ENCODE measurements around the gene CDKN1C. TPM values are rescaled to one million over a fixed set of nuclear protein-coding genes. Genes with fewer than 3 reads are reported as not detected.

CDKN1C gene
- total RNA-seq, 1 donor from 2014 or later: 140 TPM

GRCh38 chr11:2924821-2925675 is 39.5 kb upstream of the CDKN1C start:
- Mint-ChIP-seq H3K4me3 (no peak overlapping the region), H3K4me1 (ENCODE audit: unreplicated experiment) (peaks cover 3% of the 10 kb centered on the region), H3K27ac (no peak overlapping the region), H3K9me3 (no peaks in the 10 kb centered on the region), H3K27me3 (peaks cover 30% of the 10 kb centered on the region), H3K36me3 (no peaks in the 10 kb centered on the region)
- DNase-seq (ENCODE audit: extremely low spot score, unreplicated experiment): no peak
- no peak for TF ChIP-seq CTCF (conservative IDR thresholded peaks at IDR 0.05)

GRCh38 chr11:2924381-2924780 is 38.8 kb upstream of the CDKN1C start:
- H3K4me3 Mint-ChIP-seq: no peak overlapping the region
- no peak for DNase-seq (ENCODE audit: extremely low spot score, unreplicated experiment)
- peaks cover 27% of the 10 kb centered on the region for H3K27me3 Mint-ChIP-seq
- peaks cover 3% of the 10 kb centered on the region for H3K4me1 Mint-ChIP-seq (ENCODE audit: unreplicated experiment)
- TF ChIP-seq CTCF (conservative IDR thresholded peaks at IDR 0.05): no peak
- no peak overlapping the region for H3K27ac Mint-ChIP-seq
- H3K9me3 Mint-ChIP-seq: no peaks in the 10 kb centered on the region
- H3K36me3 Mint-ChIP-seq: no peaks in the 10 kb centered on the region

- Mint-ChIP-seq H3K27ac (no peak overlapping the region), H3K27me3 (peaks cover 23% of the 10 kb centered on the region), H3K4me3 (no peak overlapping the region), H3K9me3 (no peaks in the 10 kb centered on the region), H3K36me3 (no peaks in the 10 kb centered on the region), H3K4me1 (ENCODE audit: unreplicated experiment) (peaks cover 3% of the 10 kb centered on the region)
- no peak for TF ChIP-seq CTCF (conservative IDR thresholded peaks at IDR 0.05)
- no peak for DNase-seq (ENCODE audit: extremely low spot score, unreplicated experiment)
Measured at GRCh38 chr11:2923446-2924375, 38.1 kb upstream of the CDKN1C start.

GRCh38 chr11:2922655-2923054 is 37.1 kb upstream of the CDKN1C start:
- no peaks in the 10 kb centered on the region for H3K9me3 Mint-ChIP-seq
- H3K27me3 Mint-ChIP-seq: peaks cover 14% of the 10 kb centered on the region
- no peak overlapping the region for H3K27ac Mint-ChIP-seq
- DNase-seq (ENCODE audit: extremely low spot score, unreplicated experiment): no peak
- no peaks in the 10 kb centered on the region for H3K4me1 Mint-ChIP-seq (ENCODE audit: unreplicated experiment)
- no peak for TF ChIP-seq CTCF (conservative IDR thresholded peaks at IDR 0.05)
- H3K4me3 Mint-ChIP-seq: no peak overlapping the region
- no peaks in the 10 kb centered on the region for H3K36me3 Mint-ChIP-seq

- no peak for TF ChIP-seq CTCF (conservative IDR thresholded peaks at IDR 0.05)
- H3K27ac Mint-ChIP-seq: no peak overlapping the region
- no peaks in the 10 kb centered on the region for H3K4me1 Mint-ChIP-seq (ENCODE audit: unreplicated experiment)
- H3K27me3 Mint-ChIP-seq: peaks cover 7% of the 10 kb centered on the region
- DNase-seq (ENCODE audit: extremely low spot score, unreplicated experiment): no peak
- H3K4me3 Mint-ChIP-seq: no peak overlapping the region
- no peaks in the 10 kb centered on the region for H3K36me3 Mint-ChIP-seq
- H3K9me3 Mint-ChIP-seq: no peaks in the 10 kb centered on the region
Measured at GRCh38 chr11:2921742-2922493, 36.3 kb upstream of the CDKN1C start.

Measured in type B pancreatic cell (in vitro differentiated cells).